Astrocyte of the spinal cord (primary cell): ENCODE data around the gene ITK.
A peak's percentile ranks its signal among the peaks of the same experiment; 100 is the strongest.

Experiments
- DNase-seq: peaks from one replicate; pipeline ENCODE4 v3.0.0; 2011; ENCODE audit warnings: low read depth, low spot score
- H3K4me3 ChIP-seq: 2 replicates; pipeline ENCODE4 v1.5.1; 2011; ENCODE audit warnings: low read depth, mild to moderate bottlenecking, low read length, moderate library complexity
- CTCF ChIP-seq: IDR thresholded peaks from 2 replicates; pipeline ENCODE4 v1.5.1; 2012; ENCODE audit warnings: low read depth, mild to moderate bottlenecking, low read length, inconsistent platforms
- in situ Hi-C: cut with HindIII; loops from 2 replicates; pipeline ENCODE4 v1.10.0; 2017; ENCODE audit warnings: low sequenced_read_pairs

ITK gene

GRCh38 chr5:157148734-157149615, 31.7 kb upstream of the ITK start:
- in situ Hi-C loops, result no loop called here
- H3K4me3 ChIP-seq, result no peak overlapping the region
- peak; percentile 93 for TF ChIP-seq CTCF
- DNase-seq, result peak; percentile 68

- in situ Hi-C loops, result no loop called here
- no peak for DNase-seq
- no peak for TF ChIP-seq CTCF
- H3K4me3 ChIP-seq, result no peak overlapping the region
Measured at GRCh38 chr5:157150995-157151394, 29.6 kb upstream of the ITK start.

- DNase-seq, result no peak
- no peak overlapping the region for H3K4me3 ChIP-seq
- in situ Hi-C loops, result no loop called here
- TF ChIP-seq CTCF, result no peak
Measured at GRCh38 chr5:157155297-157155696, 25.3 kb upstream of the ITK start.

GRCh38 chr5:157157293-157157891, 23.2 kb upstream of the ITK start:
- in situ Hi-C loops, result no loop called here
- no peak for TF ChIP-seq CTCF
- no peak overlapping the region for H3K4me3 ChIP-seq
- DNase-seq, result no peak

- DNase-seq, result no peak
- H3K4me3 ChIP-seq, result no peak overlapping the region
- in situ Hi-C loops, result no loop called here
- no peak for TF ChIP-seq CTCF
Measured at GRCh38 chr5:157159209-157159751, 21.4 kb upstream of the ITK start.

- in situ Hi-C loops, result no loop called here
- no peak overlapping the region for H3K4me3 ChIP-seq
- DNase-seq, result no peak
- no peak for TF ChIP-seq CTCF
Measured at GRCh38 chr5:157160001-157160400, 20.6 kb upstream of the ITK start.
